GM12878 (cell line): ENCODE measurements around the gene EEF2. TPM values are rescaled to one million over a fixed set of nuclear protein-coding genes. Genes with fewer than 3 reads are reported as not detected.

ENCODE experiments used
- ATAC-seq: fragments of 200-7000 bp; cut with Tn5 transposase; 3 replicates; pipeline ENCODE4 v1.9.1; 2020; ENCODE audit warnings: mild to moderate bottlenecking, moderate library complexity
- BruUV-seq: library from RNA; stranded (reverse); fragments of 400-500 nt; replicated peaks from 2 replicates; lab custom pipeline; 2021; lab: Mats Ljungman, UMichigan
- CTCF ChIA-PET: fragments of 300-600 bp; sonication (Branson Sonifier 250); formaldehyde crosslinking; extraction: SDS; loops from one replicate; lab custom pipeline; 2021; ENCODE audit warnings: inconsistent platforms; lab: Yijun Ruan, JAX
- POLR2A ChIA-PET: fragments of 350-600 bp; formaldehyde crosslinking; extraction: SDS; loops from one replicate; lab custom pipeline; 2021; ENCODE audit warnings: inconsistent platforms; lab: Charles Lee
- RAD21 ChIA-PET: fragments of 300-600 bp; sonication (Branson Sonifier 250); formaldehyde crosslinking; loops from one replicate; lab custom pipeline; 2023; ENCODE audit warnings: antibody characterized with exemption; ENCODE audit not compliant: unreplicated experiment; lab: Charles Lee
- SMC1A ChIA-PET: fragments of 300-600 bp; sonication (Branson Sonifier 250); formaldehyde crosslinking; loops from one replicate; lab custom pipeline; 2023; ENCODE audit not compliant: unreplicated experiment, uncharacterized antibody; lab: Charles Lee
- DNase-seq: peaks from one replicate; pipeline ENCODE4 v3.0.0-alpha.2; 2011; ENCODE audit warnings: low read depth, low spot score
- FAIRE-seq: peaks from 3 replicates; lab custom pipeline; 2011; peaks lifted over from hg19 to GRCh38; lab: Jason Lieb, UNC
- H2AFZ ChIP-seq: 2 replicates; pipeline ENCODE4 v1.6.0; 2011; ENCODE audit warnings: low read depth, low read length, control low read depth; ENCODE audit not compliant: control insufficient read depth
- H3K27ac ChIP-seq: 2 replicates; pipeline ENCODE4 v1.5.1; 2011; ENCODE audit warnings: control low read depth; ENCODE audit not compliant: control insufficient read depth, insufficient read depth
- H3K27me3 ChIP-seq, 2 experiments: replicated peaks in 1 of 2; 2 replicates each; pipeline versions ENCODE4 v1.6.0 to v1.6.1; 2011; ENCODE audit warnings: low read length in 1 of 2; ENCODE audit not compliant: control insufficient read depth in 2 of 2, insufficient read depth in 2 of 2
- H3K36me3 ChIP-seq, 2 experiments: 2 replicates each; pipeline ENCODE4 v1.5.1; 2011; ENCODE audit warnings: low read length in 1 of 2; ENCODE audit not compliant: control insufficient read depth in 2 of 2, insufficient read depth in 2 of 2
- H3K4me1 ChIP-seq: 2 replicates; pipeline ENCODE4 v1.6.1; 2011; ENCODE audit warnings: mild to moderate bottlenecking, low read length, moderate library complexity, mixed read lengths; ENCODE audit not compliant: control insufficient read depth, insufficient read depth
- H3K4me2 ChIP-seq: 2 replicates; pipeline ENCODE4 v1.6.0; 2011; ENCODE audit warnings: control low read depth; ENCODE audit not compliant: control insufficient read depth, insufficient read depth
- H3K4me3 ChIP-seq: fragments of 200-600 bp; sonication (generic); 2 replicates; pipeline ENCODE4 v1.5.1; 2016
- H3K79me2 ChIP-seq: 2 replicates; pipeline ENCODE4 v1.6.0; 2011; ENCODE audit warnings: low read length; ENCODE audit not compliant: control insufficient read depth, insufficient read depth
- H3K9ac ChIP-seq: 2 replicates; pipeline ENCODE4 v1.8.0; 2011; ENCODE audit warnings: low read length, control low read depth, mixed read lengths; ENCODE audit not compliant: control insufficient read depth, insufficient read depth
- H3K9me3 ChIP-seq: replicated peaks from 3 replicates; pipeline ENCODE4 v1.5.1; 2011; ENCODE audit warnings: mild to moderate bottlenecking, low read length; ENCODE audit not compliant: control insufficient read depth, insufficient read depth
- H4K20me1 ChIP-seq: 2 replicates; pipeline ENCODE4 v1.6.0; 2011; ENCODE audit not compliant: control insufficient read depth, insufficient read depth
- ATF7 ChIP-seq: fragments of 450-650 bp; IDR thresholded peaks from 2 replicates; pipeline ENCODE4 v1.6.1; 2016; ENCODE audit warnings: low read depth, mild to moderate bottlenecking
- CHD1 ChIP-seq: IDR thresholded peaks from 2 replicates; pipeline ENCODE4 v1.6.1; 2012; ENCODE audit warnings: low read depth, low read length, improper control_type of control experiment
- EGR1 ChIP-seq, 2 experiments: IDR thresholded peaks; 1 replicate in 1 of 2; 2 replicates in 1 of 2; pipeline ENCODE4 v1.6.1; 2011 to 2012; ENCODE audit warnings: low read depth in 2 of 2, low read length in 2 of 2, borderline replicate concordance in 1 of 2, mild to moderate bottlenecking in 1 of 2, moderate library complexity in 1 of 2
- ELK1 ChIP-seq: IDR thresholded peaks from 2 replicates; pipeline ENCODE4 v1.6.1; 2012; ENCODE audit warnings: low read depth, low read length, improper control_type of control experiment
- HDGF ChIP-seq: fragments of 450-650 bp; IDR thresholded peaks from 2 replicates; pipeline ENCODE4 v1.6.1; 2016; ENCODE audit warnings: antibody characterized with exemption
- IRF3 ChIP-seq: fragments of 450-650 bp; IDR thresholded peaks from 2 replicates; pipeline ENCODE4 v1.6.1; 2014; ENCODE audit warnings: mild to moderate bottlenecking
- MXI1 ChIP-seq: fragments of 150-350 bp; IDR thresholded peaks from 2 replicates; pipeline ENCODE4 v1.6.1; 2011; ENCODE audit warnings: low read depth, mild to moderate bottlenecking, inconsistent platforms, low read length, improper control_type of control experiment
- NFYA ChIP-seq: IDR thresholded peaks from 2 replicates; pipeline ENCODE4 v1.6.1; 2011; ENCODE audit warnings: low read depth, mild to moderate bottlenecking, low read length, improper control_type of control experiment, borderline replicate concordance
- NR2F1 ChIP-seq: fragments of 450-650 bp; conservative IDR thresholded peaks from 2 replicates; pipeline ENCODE4 v1.6.1; 2017; ENCODE audit warnings: mild to moderate bottlenecking
- SIN3A ChIP-seq: IDR thresholded peaks from 2 replicates; pipeline ENCODE4 v1.6.1; 2012; ENCODE audit warnings: low read depth, low read length, improper control_type of control experiment
- SMAD1 ChIP-seq: fragments of 450-650 bp; IDR thresholded peaks from 2 replicates; pipeline ENCODE4 v1.6.1; 2018; ENCODE audit warnings: mild to moderate bottlenecking, low read depth; ENCODE audit not compliant: partially characterized antibody
- STAT1 ChIP-seq: fragments of 450-650 bp; conservative IDR thresholded peaks from 2 replicates; pipeline ENCODE4 v1.6.1; 2014; ENCODE audit warnings: antibody characterized with exemption, mild to moderate bottlenecking
- TCF12 ChIP-seq: IDR thresholded peaks from 2 replicates; pipeline ENCODE4 v1.6.1; 2011; ENCODE audit warnings: low read depth, mild to moderate bottlenecking, low read length
- ZBTB11 ChIP-seq: fragments of 450-650 bp; formaldehyde crosslinking; IDR thresholded peaks from 2 replicates; pipeline ENCODE4 v1.5.0; 2022; ENCODE audit warnings: mild to moderate bottlenecking, missing genetic modification characterization
- WGBS: methylation state at CpG from one replicate; pipeline ENCODE4 v1.1.6; 2016; ENCODE audit warnings: low lambda C conversion rate; ENCODE audit not compliant: insufficient replicate concordance, insufficient coverage; ENCODE audit errors: missing lambda C conversion rate; 5-methylcytosine and 5-hydroxymethylcytosine counted together
- in situ Hi-C: fragments of 300-500 bp; cut with MboI; formaldehyde crosslinking; loops from 9 replicates; pipeline ENCODE4 v1.14.3; 2018; ENCODE audit warnings: mixed read lengths
- intact Hi-C: fragments of 100-400 bp; cut with micrococcal nuclease; formaldehyde crosslinking; loops from one replicate; pipeline ENCODE4 v1.14.2; 2022; ENCODE audit not compliant: unreplicated experiment
- polyA plus RNA-seq, 11 experiments: library from polyadenylated mRNA; depleted of rRNA in 4 of 11; unstranded in 6 of 11; stranded (reverse) in 5 of 11; fragments of >200 nt; fragmentation: Nextera tagmentation in 4 of 11; fragmentation: Illumina TruSeq in 1 of 11; extraction: Ambion mirVana in 4 of 11; extraction: Trizol in 1 of 11; gene quantifications; 1 replicate in 1 of 11; 2 replicates in 10 of 11; pipeline versions ENCODE4 v1.2.1 to v1.2.3, GENCODE V29; 2011 to 2016; ENCODE audit warnings: inconsistent platforms in 2 of 11, missing spikeins in 2 of 11, low read depth in 1 of 11
- total RNA-seq, 4 experiments: library from RNA; depleted of rRNA in 3 of 4; stranded (reverse); fragments of >200 nt in 3 of 4; fragmentation: Illumina TruSeq in 1 of 4; extraction: Trizol in 1 of 4; gene quantifications; 2 replicates each; pipeline versions ENCODE4 v1.2.1 to v1.2.3, GENCODE V29; 2013 to 2021

EEF2 gene
- total and polyA plus RNA-seq, 10 of the 15 experiments (the other 5 are each of a cell fraction or from before 2014, with no cell fraction given): 280 to 3,491 (median 1,305) TPM

GRCh38 chr19:4018140-4018613, 32.9 kb upstream of the EEF2 start (continued):
- TF ChIP-seq IRF3: no peak
- no peak for TF ChIP-seq CHD1
- no peak for TF ChIP-seq HDGF

GRCh38 chr19:4016903-4017638, 31.8 kb upstream of the EEF2 start:
- no peak for FAIRE-seq

More at GRCh38 chr19:4016903-4017638, 31.8 kb upstream of the EEF2 start:
- WGBS: 90% methylated on average over 15 of the region's 15 CpGs
- Histone ChIP-seq H3K4me2 (no peak overlapping the region), H3K9ac (no peak overlapping the region), H3K4me1 (no peaks in the 10 kb centered on the region), H3K9me3 (no peaks in the 10 kb centered on the region), H4K20me1 (no peaks in the 10 kb centered on the region), H3K79me2 (peaks cover 1% of the 10 kb centered on the region; the same call in 1 of the 2 replicates), H3K36me3 (peaks cover 3 to 15% of the 10 kb centered on the region in 2 experiments; a peak in 3 of 4 replicates)
- ATAC-seq (no peak), DNase-seq (no peak)
- no TSS peak for BruUV-seq
- CTCF ChIA-PET: no interaction called here
- POLR2A ChIA-PET: no interaction called here
- in situ Hi-C loops: no loop called here
- intact Hi-C loops: no loop called here
- TF ChIP-seq SMAD1 (no peak), EGR1 (IDR thresholded peaks at IDR 0.05; ENCODE audit: borderline replicate concordance in 1 of 2, low read depth in 2 of 2, low read length in 2 of 2) (no peak), STAT1 (no peak), MXI1 (no peak), ATF7 (no peak), NR2F1 (no peak), SIN3A (no peak), ELK1 (no peak), TCF12 (no peak), NFYA (no peak), ZBTB11 (CRISPR knock-in tag) (no peak)
- TF ChIP-seq, all 136 proteins: peak for 0
- SMC1A ChIA-PET: no interaction called here
- Histone ChIP-seq H3K27me3 (no peaks in the 10 kb centered on the region), H3K27ac (no peak overlapping the region), H2AFZ (no peak overlapping the region), H3K4me3 (no peak overlapping the region)
- RAD21 ChIA-PET: no interaction called here
